HepG2 (cell line): ENCODE results near the gene RPP14. TPM values are rescaled to one million over a fixed set of nuclear protein-coding genes. Genes with fewer than 3 reads are reported as not detected.
A peak's percentile ranks its signal among the peaks of the same experiment; 100 is the strongest.

Source experiments
- ATAC-seq: fragments of 200-7000 bp; cut with Tn5 transposase; 3 replicates; pipeline ENCODE4 v1.9.1; 2020; ENCODE audit warnings: mild to moderate bottlenecking, moderate library complexity
- BruUV-seq: library from RNA; stranded (reverse); fragments of 400-500 nt; replicated peaks from 2 replicates; lab custom pipeline; 2021; lab: Mats Ljungman, UMichigan
- CTCF ChIA-PET: fragments of 300-600 bp; formaldehyde crosslinking; extraction: SDS; loops from one replicate; lab custom pipeline; 2021; ENCODE audit warnings: low total read pairs, inconsistent platforms, low intra/inter-chr PET ratio; lab: Yijun Ruan, JAX
- POLR2A ChIA-PET: fragments of 350-600 bp; sonication (Branson Sonifier 250); formaldehyde crosslinking; loops from one replicate; lab custom pipeline; 2020; ENCODE audit warnings: antibody characterized with exemption, inconsistent platforms; lab: Yijun Ruan, JAX
- DNase-seq: peaks from one replicate; pipeline ENCODE4 v3.0.0-alpha.2; 2015; ENCODE audit warnings: low spot score
- FAIRE-seq: peaks from 3 replicates; lab custom pipeline; 2011; peaks lifted over from hg19 to GRCh38; lab: Jason Lieb, UNC
- H2AFZ ChIP-seq: one replicate; pipeline ENCODE4 v1.6.1; 2011; ENCODE audit warnings: low read length, inconsistent platforms
- H3K27ac ChIP-seq: fragments of 300-600 bp; 3 replicates; pipeline ENCODE4 v1.8.0; 2011; ENCODE audit warnings: mixed run types, mild to moderate bottlenecking, mixed read lengths, low read length, inconsistent platforms; ENCODE audit not compliant: insufficient read depth; ENCODE audit errors: extremely low read length
- H3K27me3 ChIP-seq, 2 experiments: fragments of 200-600 bp in 1 of 2; 2 replicates in 1 of 2; 3 replicates in 1 of 2; pipeline versions ENCODE4 v1.6.0 to v1.8.0; 2011; ENCODE audit warnings: low read length in 2 of 2, mild to moderate bottlenecking in 2 of 2, moderate library complexity in 2 of 2, inconsistent platforms in 1 of 2; ENCODE audit not compliant: insufficient read depth in 2 of 2, control insufficient read depth in 1 of 2
- H3K36me3 ChIP-seq, 2 experiments: fragments of 200-600 bp in 1 of 2; replicated peaks in 1 of 2; 2 replicates in 1 of 2; 3 replicates in 1 of 2; pipeline versions ENCODE4 v1.5.1 to v1.8.0; 2011; ENCODE audit warnings: low read length in 2 of 2, inconsistent platforms in 1 of 2; ENCODE audit not compliant: insufficient read depth in 2 of 2, control insufficient read depth in 1 of 2
- H3K4me1 ChIP-seq: 2 replicates; pipeline ENCODE4 v1.5.1; 2012; ENCODE audit warnings: low read length, inconsistent platforms; ENCODE audit not compliant: insufficient read depth
- H3K4me2 ChIP-seq: 2 replicates; pipeline ENCODE4 v1.6.0; 2011; ENCODE audit warnings: low read depth, low read length, inconsistent platforms
- H3K4me3 ChIP-seq, 3 experiments: fragments of 200-600 bp in 1 of 3; sonication (generic), shearing (Covaris generic) in 1 of 3; replicated peaks in 1 of 3; 2 replicates each; pipeline ENCODE4 v1.5.1; 2011 to 2016; ENCODE audit warnings: low read length in 3 of 3, inconsistent platforms in 2 of 3, low read depth in 2 of 3, mild to moderate bottlenecking in 2 of 3, control low read depth in 1 of 3, mixed read lengths in 1 of 3; ENCODE audit not compliant: insufficient read depth in 1 of 3
- H3K79me2 ChIP-seq: one replicate; pipeline ENCODE4 v1.6.1; 2011; ENCODE audit warnings: low read length, inconsistent platforms; ENCODE audit not compliant: insufficient read depth
- H3K9ac ChIP-seq: 2 replicates; pipeline ENCODE4 v1.6.0; 2011; ENCODE audit warnings: mild to moderate bottlenecking, low read depth, low read length, inconsistent platforms; ENCODE audit not compliant: insufficient read depth
- H3K9me3 ChIP-seq: 2 replicates; pipeline ENCODE4 v1.5.1; 2012; ENCODE audit warnings: mild to moderate bottlenecking, low read length
- H4K20me1 ChIP-seq: 2 replicates; pipeline ENCODE4 v1.6.0; 2011; ENCODE audit warnings: inconsistent platforms, mild to moderate bottlenecking, low read length, moderate library complexity; ENCODE audit not compliant: insufficient read depth
- ATAD3A ChIP-seq: sonication (generic); formaldehyde crosslinking; IDR thresholded peaks from 2 replicates; pipeline ENCODE4 v1.4.0; 2020; ENCODE audit warnings: missing genetic modification reagents
- CEBPB ChIP-seq: IDR thresholded peaks from 2 replicates; pipeline ENCODE4 v1.6.1; 2011; ENCODE audit warnings: low read depth, low read length, improper control_type of control experiment, borderline replicate concordance
- NR2F1 ChIP-seq, 2 experiments: fragments of 450-650 bp in 1 of 2; formaldehyde crosslinking in 1 of 2; IDR thresholded peaks; 2 replicates each; pipeline versions ENCODE4 v1.5.0 to v1.6.1; 2016 to 2020; ENCODE audit warnings: mild to moderate bottlenecking in 1 of 2, missing compliant biosample characterization in 1 of 2, missing genetic modification reagents in 1 of 2, moderate library complexity in 1 of 2
- SNAPC4 ChIP-seq: sonication (generic); formaldehyde crosslinking; IDR thresholded peaks from 2 replicates; pipeline ENCODE4 v1.4.0; 2020; ENCODE audit warnings: mild to moderate bottlenecking, missing genetic modification reagents
- SP4 ChIP-seq: sonication (generic); formaldehyde crosslinking; IDR thresholded peaks from 2 replicates; pipeline ENCODE4 v1.8.1; 2023; ENCODE audit warnings: mild to moderate bottlenecking, missing genetic modification reagents
- ZNF253 ChIP-seq: sonication (generic); formaldehyde crosslinking; IDR thresholded peaks from 2 replicates; pipeline ENCODE4 v1.8.0; 2022; ENCODE audit warnings: mild to moderate bottlenecking, missing genetic modification reagents, borderline replicate concordance
- ZNF687 ChIP-seq: sonication (generic); formaldehyde crosslinking; IDR thresholded peaks from 2 replicates; pipeline ENCODE4 v1.5.1; 2020; ENCODE audit warnings: mild to moderate bottlenecking, missing genetic modification reagents, moderate library complexity
- ZNF724P ChIP-seq: sonication (generic); formaldehyde crosslinking; IDR thresholded peaks from 2 replicates; pipeline ENCODE4 v1.8.0; 2022; ENCODE audit warnings: missing genetic modification reagents, borderline replicate concordance
- ZNF777 ChIP-seq: sonication (generic); formaldehyde crosslinking; IDR thresholded peaks from 2 replicates; pipeline ENCODE4 v1.4.0; 2020; ENCODE audit warnings: missing genetic modification reagents
- ZSCAN20 ChIP-seq: sonication (generic); formaldehyde crosslinking; IDR thresholded peaks from 2 replicates; pipeline ENCODE4 v1.4.0; 2020; ENCODE audit warnings: missing genetic modification reagents, mild to moderate bottlenecking, borderline replicate concordance
- ZSCAN21 ChIP-seq: sonication (generic); formaldehyde crosslinking; IDR thresholded peaks from 2 replicates; pipeline ENCODE4 v1.8.0; 2022; ENCODE audit warnings: mild to moderate bottlenecking, missing genetic modification reagents, moderate library complexity, borderline replicate concordance
- WGBS: methylation state at CpG from one replicate; pipeline ENCODE4 v1.1.6; 2017; ENCODE audit warnings: low lambda C conversion rate; 5-methylcytosine and 5-hydroxymethylcytosine counted together
- in situ Hi-C: cut with HindIII; loops from 2 replicates; pipeline ENCODE4 v1.10.0; 2017; ENCODE audit warnings: low pct_unique_long_range_greater_than_20kb; ENCODE audit not compliant: extremely low pct_ligation_motif_present
- intact Hi-C: fragments of 100-400 bp; cut with micrococcal nuclease; formaldehyde crosslinking; loops from one replicate; pipeline ENCODE4 v1.10.0; 2022; ENCODE audit not compliant: unreplicated experiment
- polyA plus RNA-seq, 8 experiments: library from polyadenylated mRNA; depleted of rRNA in 3 of 8; stranded (reverse) in 7 of 8; unstranded in 1 of 8; fragments of >200 nt; fragmentation: Illumina TruSeq in 4 of 8; extraction: Trizol in 4 of 8; gene quantifications; 2 replicates each; pipeline versions ENCODE4 v1.2.1 to v1.2.3, GENCODE V29; 2011 to 2016; ENCODE audit warnings: low read depth in 4 of 8, missing spikeins in 1 of 8, mixed read lengths in 1 of 8; ENCODE audit not compliant: insufficient read depth in 1 of 8
- total RNA-seq, 5 experiments: library from RNA; depleted of rRNA; stranded (reverse); fragments of >200 nt; fragmentation: Illumina TruSeq; extraction: Trizol; gene quantifications; 2 replicates each; pipeline ENCODE4 v1.2.3, GENCODE V29; 2016; ENCODE audit warnings: low read depth in 1 of 5
- TF ChIP-seq, protein P1 (sequence below): sonication (generic); formaldehyde crosslinking; conservative IDR thresholded peaks from 2 replicates; pipeline ENCODE4 v1.4.0; 2020; ENCODE audit warnings: missing genetic modification reagents

Gene RPP14
- total and polyA plus RNA-seq, 2 of the 13 experiments (the other 11 are each of a cell fraction or from before 2014, with no cell fraction given) = 15.4 to 16.2 TPM

DNA sequence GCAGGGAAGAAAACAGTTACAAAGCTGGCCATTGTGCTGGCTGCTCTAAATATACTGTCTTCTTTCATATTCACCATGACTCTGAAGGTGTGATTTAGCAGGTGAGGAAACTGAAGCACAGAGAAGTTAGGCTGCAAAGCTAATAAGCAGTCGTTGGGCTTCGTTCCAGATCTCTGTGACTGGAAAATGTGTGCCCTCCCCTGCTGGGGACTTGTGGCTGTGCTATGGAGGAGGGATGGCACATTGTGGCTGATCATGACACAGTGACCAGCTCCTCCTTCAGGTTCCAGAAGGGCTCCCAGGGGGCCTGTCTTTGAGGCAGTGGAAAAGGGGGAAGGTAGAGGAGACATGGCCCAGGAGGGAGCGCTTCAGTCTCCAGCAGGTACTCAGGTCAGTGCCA is 45.9 kb downstream of the RPP14 start:
- TF ChIP-seq NR2F1 (CRISPR knock-in tag; IDR thresholded peaks at IDR 0.05) (no peak), ZSCAN20 (CRISPR knock-in tag) (no peak), CEBPB (no peak), ATAD3A (no peak), SP4 (CRISPR knock-in tag) (no peak), ZNF724P (CRISPR knock-in tag) (no peak), ZNF777 (CRISPR knock-in tag) (no peak), ZNF253 (CRISPR knock-in tag) (no peak), ZSCAN21 (CRISPR knock-in tag) (no peak), SNAPC4 (CRISPR knock-in tag) (no peak), ZNF687 (CRISPR knock-in tag) (no peak)
- TF ChIP-seq, protein P1, sequence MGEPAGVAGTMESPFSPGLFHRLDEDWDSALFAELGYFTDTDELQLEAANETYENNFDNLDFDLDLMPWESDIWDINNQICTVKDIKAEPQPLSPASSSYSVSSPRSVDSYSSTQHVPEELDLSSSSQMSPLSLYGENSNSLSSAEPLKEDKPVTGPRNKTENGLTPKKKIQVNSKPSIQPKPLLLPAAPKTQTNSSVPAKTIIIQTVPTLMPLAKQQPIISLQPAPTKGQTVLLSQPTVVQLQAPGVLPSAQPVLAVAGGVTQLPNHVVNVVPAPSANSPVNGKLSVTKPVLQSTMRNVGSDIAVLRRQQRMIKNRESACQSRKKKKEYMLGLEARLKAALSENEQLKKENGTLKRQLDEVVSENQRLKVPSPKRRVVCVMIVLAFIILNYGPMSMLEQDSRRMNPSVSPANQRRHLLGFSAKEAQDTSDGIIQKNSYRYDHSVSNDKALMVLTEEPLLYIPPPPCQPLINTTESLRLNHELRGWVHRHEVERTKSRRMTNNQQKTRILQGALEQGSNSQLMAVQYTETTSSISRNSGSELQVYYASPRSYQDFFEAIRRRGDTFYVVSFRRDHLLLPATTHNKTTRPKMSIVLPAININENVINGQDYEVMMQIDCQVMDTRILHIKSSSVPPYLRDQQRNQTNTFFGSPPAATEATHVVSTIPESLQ = no peak
- Histone ChIP-seq H3K36me3 (no peaks in the 10 kb centered on the region), H3K4me1 (peaks cover 7% of the 10 kb centered on the region), H2AFZ (no peak overlapping the region), H3K9ac (no peak overlapping the region), H3K9me3 (no peaks in the 10 kb centered on the region), H3K27me3 (no peaks in the 10 kb centered on the region), H3K4me3 (no peak overlapping the region), H3K27ac (no peak overlapping the region), H3K4me2 (no peak overlapping the region), H4K20me1 (no peaks in the 10 kb centered on the region; the same call in 1 of the 2 replicates), H3K79me2 (peaks cover 4% of the 10 kb centered on the region)
- in situ Hi-C loops (no loop called here), intact Hi-C loops (no loop called here)
- ATAC-seq (peak; percentile 67), FAIRE-seq (no peak), DNase-seq (no peak)
- CTCF ChIA-PET = no interaction called here
- POLR2A ChIA-PET = no interaction called here
- BruUV-seq = no TSS peak
- WGBS = 81% methylated on average over 3 of the region's 3 CpGs
